HEK293 (cell line): ENCODE data around the gene FRY.

Experiments
- CTCF ChIA-PET: fragments of 350-600 bp; formaldehyde crosslinking; extraction: SDS; loops from one replicate; lab custom pipeline; 2021; ENCODE audit warnings: antibody characterized with exemption; lab: Yijun Ruan, JAX
- POLR2A ChIA-PET: fragments of 300-600 bp; formaldehyde crosslinking; extraction: SDS; loops from one replicate; lab custom pipeline; 2020; ENCODE audit warnings: antibody characterized with exemption, inconsistent platforms; lab: Yijun Ruan, JAX
- H3K27ac ChIP-seq: fragments of 200-500 bp; sonication (Bioruptor generic); 2 replicates; pipeline ENCODE4 v1.5.1; 2014; ENCODE audit warnings: low read depth, low read length, control low read depth, inconsistent platforms; ENCODE audit errors: extremely low read depth
- H3K36me3 ChIP-seq, 2 experiments: fragments of 200-500 bp in 1 of 2; sonication (Bioruptor generic) in 1 of 2; 1 replicate in 1 of 2; 2 replicates in 1 of 2; pipeline ENCODE4 v1.5.1; 2014 to 2017; ENCODE audit warnings: inconsistent platforms in 2 of 2, low read length in 2 of 2; ENCODE audit not compliant: control insufficient read depth in 2 of 2, insufficient read depth in 1 of 2
- H3K4me1 ChIP-seq: fragments of 200-500 bp; sonication (Bioruptor generic); 2 replicates; pipeline ENCODE4 v1.5.1; 2014; ENCODE audit warnings: mild to moderate bottlenecking, low read length, inconsistent platforms; ENCODE audit not compliant: control insufficient read depth, insufficient read depth
- H3K4me3 ChIP-seq: 2 replicates; pipeline ENCODE4 v1.5.1; 2011; ENCODE audit warnings: low read depth, mild to moderate bottlenecking, control low read depth, low read length, moderate library complexity
- H3K9me3 ChIP-seq: fragments of 200-500 bp; sonication (Bioruptor generic); 2 replicates; pipeline ENCODE4 v1.5.1; 2014; ENCODE audit warnings: low read depth, low read length, inconsistent platforms; ENCODE audit not compliant: control insufficient read depth, insufficient read depth
- KLF16 ChIP-seq: fragments of 450-650 bp; formaldehyde crosslinking; IDR thresholded peaks from 2 replicates; pipeline ENCODE4 v1.5.1; 2017; ENCODE audit warnings: missing biosample characterization, missing genetic modification characterization
- KLF7 ChIP-seq: fragments of 450-650 bp; formaldehyde crosslinking; IDR thresholded peaks from 2 replicates; pipeline ENCODE4 v1.5.1; 2016; ENCODE audit warnings: missing biosample characterization, missing genetic modification characterization, borderline replicate concordance
- TCF7L2 ChIP-seq: IDR thresholded peaks from 2 replicates; pipeline ENCODE4 v1.6.1; 2011; ENCODE audit warnings: low read depth, mild to moderate bottlenecking, inconsistent platforms, low read length, moderate library complexity, borderline replicate concordance
- YY1 ChIP-seq: fragments of 450-650 bp; formaldehyde crosslinking; IDR thresholded peaks from 2 replicates; pipeline ENCODE4 v1.5.1; 2018; ENCODE audit warnings: missing biosample characterization, missing genetic modification characterization
- ZBTB7A ChIP-seq: fragments of 450-650 bp; formaldehyde crosslinking; IDR thresholded peaks from 2 replicates; pipeline ENCODE4 v1.5.1; 2016; ENCODE audit warnings: low read depth, missing biosample characterization, missing genetic modification characterization
- ZFP37 ChIP-seq: fragments of 450-650 bp; formaldehyde crosslinking; IDR thresholded peaks from 2 replicates; pipeline ENCODE4 v1.5.1; 2016; ENCODE audit warnings: missing biosample characterization, missing genetic modification characterization
- ZNF221 ChIP-seq: fragments of 450-650 bp; formaldehyde crosslinking; IDR thresholded peaks from 2 replicates; pipeline ENCODE4 v1.5.1; 2017; ENCODE audit warnings: missing biosample characterization, missing genetic modification characterization, borderline replicate concordance
- ZNF350 ChIP-seq: fragments of 450-650 bp; formaldehyde crosslinking; IDR thresholded peaks from 2 replicates; pipeline ENCODE4 v1.5.0; 2017; ENCODE audit warnings: missing biosample characterization, mild to moderate bottlenecking, missing genetic modification characterization
- ZNF354C ChIP-seq: fragments of 450-650 bp; formaldehyde crosslinking; IDR thresholded peaks from 2 replicates; pipeline ENCODE4 v1.5.1; 2016; ENCODE audit warnings: missing biosample characterization, missing genetic modification characterization, low read depth, borderline replicate concordance
- ZNF416 ChIP-seq: fragments of 450-650 bp; formaldehyde crosslinking; IDR thresholded peaks from 2 replicates; pipeline ENCODE4 v1.5.1; 2016; ENCODE audit warnings: missing biosample characterization, missing genetic modification characterization
- ZNF521 ChIP-seq: fragments of 450-650 bp; formaldehyde crosslinking; IDR thresholded peaks from 2 replicates; pipeline ENCODE4 v1.5.1; 2017; ENCODE audit warnings: missing biosample characterization, mild to moderate bottlenecking, missing genetic modification characterization
- ZNF530 ChIP-seq: fragments of 450-650 bp; formaldehyde crosslinking; IDR thresholded peaks from 2 replicates; pipeline ENCODE4 v1.5.1; 2016; ENCODE audit warnings: low read depth, missing biosample characterization, missing genetic modification characterization
- ZNF558 ChIP-seq: fragments of 450-650 bp; formaldehyde crosslinking; IDR thresholded peaks from 2 replicates; pipeline ENCODE4 v1.5.1; 2016; ENCODE audit warnings: missing biosample characterization, missing genetic modification characterization
- ZNF561 ChIP-seq: fragments of 450-650 bp; IDR thresholded peaks from 2 replicates; pipeline ENCODE4 v1.5.1; 2018; ENCODE audit warnings: missing biosample characterization, missing genetic modification characterization, borderline replicate concordance
- ZNF571 ChIP-seq: fragments of 450-650 bp; formaldehyde crosslinking; IDR thresholded peaks from 2 replicates; pipeline ENCODE4 v1.5.0; 2017; ENCODE audit warnings: missing biosample characterization, missing genetic modification characterization
- ZNF701 ChIP-seq: fragments of 450-650 bp; formaldehyde crosslinking; IDR thresholded peaks from 2 replicates; pipeline ENCODE4 v1.5.1; 2016; ENCODE audit warnings: missing biosample characterization, missing genetic modification characterization
- ZNF747 ChIP-seq: fragments of 450-650 bp; formaldehyde crosslinking; IDR thresholded peaks from 2 replicates; pipeline ENCODE4 v1.5.1; 2016; ENCODE audit warnings: missing biosample characterization, missing genetic modification characterization
- TF ChIP-seq, protein P1 (sequence below): fragments of 450-650 bp; formaldehyde crosslinking; IDR thresholded peaks from 2 replicates; pipeline ENCODE4 v1.5.1; 2016; ENCODE audit warnings: missing biosample characterization, missing genetic modification characterization, borderline replicate concordance
- TF ChIP-seq, protein P2 (sequence below): fragments of 450-650 bp; formaldehyde crosslinking; IDR thresholded peaks from 2 replicates; pipeline ENCODE4 v1.5.1; 2017; ENCODE audit warnings: missing biosample characterization, mild to moderate bottlenecking, missing genetic modification characterization, moderate library complexity

The FRY gene

DNA sequence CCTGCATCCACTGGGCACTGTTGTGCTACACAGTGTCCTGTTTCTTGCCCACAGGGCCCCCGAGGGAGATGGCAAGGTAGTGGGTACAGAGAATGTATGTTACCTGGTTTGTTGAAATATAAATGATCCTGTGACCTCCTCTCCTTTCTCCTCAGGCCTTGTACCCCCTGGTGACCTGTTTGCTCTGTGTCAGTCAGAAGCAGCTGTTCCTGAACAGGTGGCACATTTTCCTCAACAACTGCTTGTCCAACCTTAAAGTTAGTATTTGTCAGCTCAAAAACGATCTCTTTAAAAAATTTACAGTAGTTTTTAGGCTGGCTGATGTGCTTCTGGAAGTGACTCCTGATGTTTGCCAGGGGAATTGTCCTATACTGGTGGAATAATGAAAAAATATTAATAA, 105.1 kb downstream of the FRY start (continued):
- TF ChIP-seq ZNF354C (tag by site-specific recombination) (no peak), ZNF701 (tag by site-specific recombination) (no peak), KLF16 (tag by site-specific recombination) (no peak)

DNA sequence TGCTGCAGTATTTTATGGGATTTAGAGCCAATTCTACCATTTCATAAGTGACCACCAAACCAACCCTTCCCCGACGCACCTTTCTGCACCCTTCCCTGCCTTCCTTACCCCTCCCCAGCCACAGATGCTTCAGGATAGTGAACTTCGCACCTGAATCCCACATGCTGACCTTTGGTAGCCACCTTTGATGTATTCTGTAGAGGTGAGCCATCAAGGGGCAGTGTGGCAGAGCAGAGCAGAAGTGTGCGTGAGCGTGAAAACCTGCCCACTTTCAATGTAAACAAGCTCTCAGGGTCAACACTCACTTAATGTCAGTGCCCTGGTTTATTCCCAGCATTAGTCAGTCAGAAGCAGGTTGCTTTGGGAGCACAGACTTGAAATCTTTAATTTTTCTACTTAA, 107.7 kb downstream of the FRY start:
- Histone ChIP-seq H3K4me1 (no peaks in the 10 kb centered on the region), H3K27ac (no peak overlapping the region), H3K36me3 (no peaks in the 10 kb centered on the region), H3K9me3 (no peaks in the 10 kb centered on the region), H3K4me3 (no peak overlapping the region)
- TF ChIP-seq, protein P1, sequence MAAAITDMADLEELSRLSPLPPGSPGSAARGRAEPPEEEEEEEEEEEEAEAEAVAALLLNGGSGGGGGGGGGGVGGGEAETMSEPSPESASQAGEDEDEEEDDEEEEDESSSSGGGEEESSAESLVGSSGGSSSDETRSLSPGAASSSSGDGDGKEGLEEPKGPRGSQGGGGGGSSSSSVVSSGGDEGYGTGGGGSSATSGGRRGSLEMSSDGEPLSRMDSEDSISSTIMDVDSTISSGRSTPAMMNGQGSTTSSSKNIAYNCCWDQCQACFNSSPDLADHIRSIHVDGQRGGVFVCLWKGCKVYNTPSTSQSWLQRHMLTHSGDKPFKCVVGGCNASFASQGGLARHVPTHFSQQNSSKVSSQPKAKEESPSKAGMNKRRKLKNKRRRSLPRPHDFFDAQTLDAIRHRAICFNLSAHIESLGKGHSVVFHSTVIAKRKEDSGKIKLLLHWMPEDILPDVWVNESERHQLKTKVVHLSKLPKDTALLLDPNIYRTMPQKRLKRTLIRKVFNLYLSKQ = no peak
- TF ChIP-seq ZFP37 (tag by site-specific recombination) (no peak), ZNF530 (tag by site-specific recombination) (no peak), ZNF521 (no peak), ZNF571 (tag by site-specific recombination) (no peak), KLF7 (tag by site-specific recombination) (no peak), YY1 (tag by site-specific recombination) (no peak), ZNF561 (no peak), ZNF350 (tag by site-specific recombination) (no peak)
- CTCF ChIA-PET = interaction anchor here (2.3 kb wide), 1 partner anchor 25 kb away, joined by 11 read pairs; no protein-coding TSS in a partner anchor
- POLR2A ChIA-PET = interaction anchor here (0.5 kb wide), 1 partner anchor 17 kb away, joined by 3 read pairs; no protein-coding TSS in a partner anchor

DNA sequence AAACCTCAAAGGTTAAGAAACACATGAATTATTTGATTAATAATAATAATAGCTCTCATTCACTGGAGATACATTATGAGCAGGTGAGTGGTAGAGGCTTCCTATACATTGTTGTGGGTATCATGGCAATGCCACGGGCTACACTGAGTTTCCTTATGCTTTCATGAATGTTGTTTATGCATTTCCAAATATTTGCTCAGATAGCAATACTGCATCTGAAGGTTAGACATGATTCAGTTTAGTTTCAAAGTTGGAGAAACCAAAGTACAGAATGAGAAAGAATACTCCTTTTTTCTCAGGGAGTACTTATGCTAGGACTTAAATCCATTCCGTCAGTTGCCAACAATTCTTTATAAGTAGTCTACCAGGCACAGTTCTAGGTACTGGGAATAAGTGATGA, 108.5 kb downstream of the FRY start:
- H3K36me3 ChIP-seq = no peaks in the 10 kb centered on the region
- no peaks in the 10 kb centered on the region for H3K9me3 ChIP-seq
- CTCF ChIA-PET = interaction anchor here (0.5 kb wide), 1 partner anchor 308 kb away, joined by 4 read pairs; no protein-coding TSS in a partner anchor
- H3K4me3 ChIP-seq = no peak overlapping the region
- no peak overlapping the region for H3K27ac ChIP-seq
- POLR2A ChIA-PET = no interaction called here
- no peak for TF ChIP-seq ZBTB7A (tag by site-specific recombination)
- no peak for TF ChIP-seq TCF7L2
- TF ChIP-seq, protein P2, sequence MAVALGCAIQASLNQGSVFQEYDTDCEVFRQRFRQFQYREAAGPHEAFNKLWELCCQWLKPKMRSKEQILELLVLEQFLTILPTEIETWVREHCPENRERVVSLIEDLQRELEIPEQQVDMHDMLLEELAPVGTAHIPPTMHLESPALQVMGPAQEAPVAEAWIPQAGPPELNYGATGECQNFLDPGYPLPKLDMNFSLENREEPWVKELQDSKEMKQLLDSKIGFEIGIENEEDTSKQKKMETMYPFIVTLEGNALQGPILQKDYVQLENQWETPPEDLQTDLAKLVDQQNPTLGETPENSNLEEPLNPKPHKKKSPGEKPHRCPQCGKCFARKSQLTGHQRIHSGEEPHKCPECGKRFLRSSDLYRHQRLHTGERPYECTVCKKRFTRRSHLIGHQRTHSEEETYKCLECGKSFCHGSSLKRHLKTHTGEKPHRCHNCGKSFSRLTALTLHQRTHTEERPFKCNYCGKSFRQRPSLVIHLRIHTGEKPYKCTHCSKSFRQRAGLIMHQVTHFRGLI (tag by site-specific recombination) = no peak
- no peak for TF ChIP-seq ZNF221 (tag by site-specific recombination)
- TF ChIP-seq ZNF747 (tag by site-specific recombination) = no peak
- no peaks in the 10 kb centered on the region for H3K4me1 ChIP-seq

DNA sequence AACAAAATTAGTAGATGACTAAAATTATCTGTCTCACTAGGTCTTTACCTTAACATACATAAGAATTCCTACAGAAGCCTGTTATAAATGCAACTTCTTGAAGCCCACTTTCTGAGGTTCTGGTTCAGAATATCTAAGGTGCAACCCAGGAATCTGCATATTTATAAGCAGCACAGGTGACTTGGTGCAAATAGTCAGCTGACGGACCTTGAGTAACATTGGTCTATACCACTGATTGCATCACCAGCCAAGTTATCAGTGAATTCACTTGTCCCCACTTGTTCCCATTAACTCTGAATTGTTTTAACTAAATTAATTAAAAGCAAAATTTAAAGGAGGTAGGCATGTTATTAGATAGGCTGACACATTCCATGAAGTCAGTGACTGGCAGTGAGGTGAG, 109.9 kb downstream of the FRY start:
- Histone ChIP-seq H3K4me3 (no peak overlapping the region), H3K27ac (no peak overlapping the region), H3K4me1 (no peaks in the 10 kb centered on the region), H3K9me3 (no peaks in the 10 kb centered on the region), H3K36me3 (no peaks in the 10 kb centered on the region)
- POLR2A ChIA-PET = no interaction called here
- no peak for TF ChIP-seq ZNF416 (tag by site-specific recombination)
- TF ChIP-seq ZNF558 = no peak
- CTCF ChIA-PET = interaction anchor here (0.8 kb wide), 1 partner anchor 35 kb away, joined by 3 read pairs; no protein-coding TSS in a partner anchor
